LNCAP (cell line): ENCODE results near the gene TRMT112.

Experiments used
- TF ChIP-seq, protein P1 (sequence below): fragments of 450-650 bp; IDR thresholded peaks from 2 replicates; pipeline ENCODE4 v1.5.1; 2017; ENCODE audit warnings: mild to moderate bottlenecking

TRMT112 gene

DNA sequence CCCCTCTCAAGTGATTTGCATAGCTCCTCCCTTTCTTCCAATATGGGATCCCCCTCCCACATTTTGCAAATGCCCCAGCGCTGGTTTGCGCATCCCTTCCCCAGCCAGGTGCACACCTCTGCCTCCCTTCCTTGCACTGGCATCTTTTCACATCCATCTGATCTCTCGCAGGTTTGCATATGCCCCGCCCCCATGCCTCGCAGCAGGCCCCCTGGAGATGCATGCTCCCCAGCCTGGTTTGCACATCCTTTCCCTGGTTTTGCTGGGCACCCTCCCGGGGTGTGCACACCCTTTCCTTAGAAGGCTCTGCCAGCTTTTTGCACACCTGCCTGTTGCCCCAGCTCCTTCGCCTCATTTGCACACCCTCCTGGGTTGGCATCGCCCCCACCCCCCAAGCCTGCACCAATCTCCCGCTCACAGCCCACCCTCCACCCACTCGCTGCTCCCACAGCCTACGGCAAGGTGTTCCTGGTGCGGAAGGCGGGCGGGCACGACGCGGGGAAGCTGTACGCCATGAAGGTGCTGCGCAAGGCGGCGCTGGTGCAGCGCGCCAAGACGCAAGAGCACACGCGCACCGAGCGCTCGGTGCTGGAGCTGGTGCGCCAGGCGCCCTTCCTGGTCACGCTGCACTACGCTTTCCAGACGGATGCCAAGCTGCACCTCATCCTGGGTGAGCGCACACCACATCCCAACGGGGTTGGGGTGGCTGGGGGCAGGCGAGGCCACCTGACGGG is 42.5 kb upstream of the TRMT112 start:
- TF ChIP-seq, protein P1, sequence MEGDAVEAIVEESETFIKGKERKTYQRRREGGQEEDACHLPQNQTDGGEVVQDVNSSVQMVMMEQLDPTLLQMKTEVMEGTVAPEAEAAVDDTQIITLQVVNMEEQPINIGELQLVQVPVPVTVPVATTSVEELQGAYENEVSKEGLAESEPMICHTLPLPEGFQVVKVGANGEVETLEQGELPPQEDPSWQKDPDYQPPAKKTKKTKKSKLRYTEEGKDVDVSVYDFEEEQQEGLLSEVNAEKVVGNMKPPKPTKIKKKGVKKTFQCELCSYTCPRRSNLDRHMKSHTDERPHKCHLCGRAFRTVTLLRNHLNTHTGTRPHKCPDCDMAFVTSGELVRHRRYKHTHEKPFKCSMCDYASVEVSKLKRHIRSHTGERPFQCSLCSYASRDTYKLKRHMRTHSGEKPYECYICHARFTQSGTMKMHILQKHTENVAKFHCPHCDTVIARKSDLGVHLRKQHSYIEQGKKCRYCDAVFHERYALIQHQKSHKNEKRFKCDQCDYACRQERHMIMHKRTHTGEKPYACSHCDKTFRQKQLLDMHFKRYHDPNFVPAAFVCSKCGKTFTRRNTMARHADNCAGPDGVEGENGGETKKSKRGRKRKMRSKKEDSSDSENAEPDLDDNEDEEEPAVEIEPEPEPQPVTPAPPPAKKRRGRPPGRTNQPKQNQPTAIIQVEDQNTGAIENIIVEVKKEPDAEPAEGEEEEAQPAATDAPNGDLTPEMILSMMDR: peak; percentile 59

DNA sequence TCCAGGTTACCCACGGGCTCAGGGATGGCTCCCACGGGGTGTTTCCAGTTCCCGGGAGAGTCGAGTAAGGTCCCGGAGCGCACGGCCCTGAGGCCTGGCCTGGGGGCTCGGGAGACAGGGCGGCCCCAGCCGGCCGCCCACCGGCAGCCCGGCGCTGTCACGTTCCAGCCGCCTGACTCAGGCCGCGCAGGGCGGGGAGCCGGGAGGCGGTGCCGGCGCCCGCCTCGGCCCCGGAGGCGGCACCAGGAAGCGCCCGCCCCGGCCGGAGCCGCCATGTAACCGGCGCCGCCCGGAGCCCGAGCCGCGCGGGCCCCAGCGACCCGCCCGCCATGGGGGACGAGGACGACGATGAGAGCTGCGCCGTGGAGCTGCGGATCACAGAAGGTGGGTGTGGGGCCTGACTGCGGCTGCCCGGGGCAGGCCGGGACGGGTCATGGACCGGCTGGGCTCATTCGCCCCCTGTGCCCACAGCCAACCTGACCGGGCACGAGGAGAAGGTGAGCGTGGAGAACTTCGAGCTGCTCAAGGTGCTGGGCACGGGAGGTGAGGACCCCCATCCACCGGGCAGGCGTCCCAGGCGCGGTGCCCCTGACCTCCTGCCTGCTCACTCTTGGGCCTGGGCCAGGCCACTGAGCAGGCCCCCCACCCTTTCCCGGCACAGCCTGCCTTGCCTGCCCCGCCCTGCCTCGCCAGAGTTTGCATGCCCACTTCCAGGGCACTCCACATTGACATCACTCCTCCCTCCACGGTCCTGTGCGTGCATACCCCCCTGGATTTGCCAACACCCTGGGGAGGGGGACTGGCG is 41.8 kb upstream of the TRMT112 start, which contains the start of gene RPS6KA4:
RPS6KA4 (plus strand) TSS at position 256 of the 805 bp plus-strand sequence; CDS start at position 330, 74 bp downstream.
- TF ChIP-seq, protein P1: no peak

DNA sequence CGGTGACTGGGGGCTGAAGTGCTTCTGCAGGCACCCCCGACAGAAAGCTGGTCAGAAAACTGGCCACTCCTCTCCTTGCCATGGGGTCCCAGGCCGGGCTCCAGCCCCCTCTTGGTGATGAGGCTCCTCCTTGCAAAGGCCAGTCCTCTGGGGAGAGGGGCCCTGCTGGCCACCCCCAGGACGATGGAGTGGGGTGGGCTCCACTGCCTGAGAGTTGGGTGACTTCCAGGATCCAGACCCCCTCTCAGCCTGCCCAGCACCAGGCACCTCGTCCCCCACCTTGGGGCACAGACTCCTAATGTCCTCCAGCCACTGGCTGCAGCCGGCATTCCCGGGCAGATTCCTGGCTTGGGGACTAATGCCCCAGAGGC is 41.2 kb upstream of the TRMT112 start:
- TF ChIP-seq, protein P1: no peak

DNA sequence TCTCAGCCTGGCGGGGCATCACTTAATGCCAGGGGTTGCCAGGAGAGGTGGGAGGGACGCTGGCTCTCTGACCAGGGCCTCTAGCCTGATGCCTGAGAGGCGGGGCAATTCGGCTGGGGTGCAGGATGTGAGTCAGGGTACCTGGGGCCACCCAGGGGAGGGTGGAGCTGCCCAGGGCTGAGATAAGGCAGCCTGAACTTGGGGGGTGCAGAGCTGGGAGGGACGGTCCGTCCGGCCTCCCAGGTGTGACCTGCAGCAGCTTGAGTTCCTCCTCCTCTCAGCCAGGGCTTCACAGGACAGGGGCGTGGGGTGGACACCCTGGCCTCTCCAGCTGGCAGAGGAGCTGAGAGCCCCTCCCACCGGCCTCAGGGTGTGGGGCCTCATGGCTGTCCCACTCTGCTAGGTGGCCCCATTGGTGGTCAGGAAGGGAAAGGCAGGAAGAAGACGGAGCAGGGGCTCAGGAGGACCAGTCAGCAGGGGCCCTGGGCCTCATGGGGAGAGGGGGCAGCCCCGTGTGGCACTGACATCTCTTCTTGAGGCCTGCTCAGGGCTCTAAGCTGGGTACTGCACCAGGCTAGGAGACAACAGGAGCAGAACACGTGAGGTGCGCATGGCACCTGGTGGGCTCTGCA is 40.7 kb upstream of the TRMT112 start:
- TF ChIP-seq, protein P1: no peak

DNA sequence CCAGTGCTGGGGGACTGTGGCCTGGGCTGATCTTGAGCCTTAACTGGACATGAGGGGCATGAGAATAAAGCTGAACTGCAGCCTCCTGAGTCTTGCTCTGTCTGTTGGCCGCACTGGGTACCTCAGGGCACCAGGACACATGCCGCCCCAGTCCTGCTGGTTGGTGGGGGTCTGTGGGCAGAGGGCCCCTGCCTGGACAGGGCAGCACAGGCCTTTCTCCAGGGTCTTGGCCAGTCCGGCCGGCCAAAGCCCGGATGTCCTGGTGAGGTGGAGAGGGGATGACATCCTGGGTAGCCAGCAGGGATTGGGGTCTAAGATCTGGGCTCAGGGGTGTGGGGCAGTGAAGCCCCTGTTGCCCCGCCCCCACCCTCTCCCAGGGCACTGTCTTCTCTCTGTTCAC is 40.1 kb upstream of the TRMT112 start:
- TF ChIP-seq, protein P1: no peak

DNA sequence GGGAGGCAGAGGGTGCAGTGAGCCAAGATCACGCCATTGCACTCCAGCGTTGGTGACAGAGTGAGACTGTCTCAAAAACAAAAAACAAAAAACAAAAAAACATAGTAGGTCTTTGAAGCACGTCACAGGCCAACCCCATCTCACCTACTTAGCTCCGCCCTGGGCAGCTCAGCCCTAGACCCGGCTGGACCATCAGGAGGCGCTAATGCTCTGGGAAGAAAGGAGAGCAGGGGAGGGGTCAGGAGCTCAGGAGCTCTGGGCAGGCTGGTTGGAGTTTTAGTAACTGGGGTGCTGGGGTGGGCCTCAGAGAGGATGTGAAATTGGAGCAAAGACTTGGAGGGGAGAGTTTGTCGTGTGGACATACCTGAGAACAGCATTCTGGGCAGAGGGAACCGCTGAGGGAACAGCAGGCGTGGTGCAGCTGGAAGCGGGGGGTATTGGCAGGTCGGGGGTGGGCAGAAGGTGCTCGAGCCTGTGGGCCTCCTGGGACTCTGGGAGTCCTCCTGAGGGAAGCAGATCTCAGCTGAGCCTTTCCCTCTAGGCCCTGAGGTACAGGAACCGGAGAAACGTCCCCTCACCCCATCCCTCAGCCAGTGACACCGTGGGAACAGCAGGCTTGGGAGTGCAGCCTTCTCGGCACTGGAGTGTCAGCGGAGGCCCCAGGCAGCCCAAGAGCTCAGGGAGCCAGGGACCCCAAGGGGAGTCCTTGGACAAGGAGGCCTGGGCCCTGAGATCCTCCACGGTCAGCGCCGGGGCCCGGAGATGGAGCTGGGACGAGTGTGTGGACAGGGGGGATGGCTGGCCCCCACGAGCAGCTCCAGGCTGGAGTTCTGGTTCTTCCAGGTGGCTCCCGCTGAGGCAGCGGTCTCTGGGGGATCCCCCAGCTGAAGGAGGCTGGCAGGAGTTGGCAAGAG is 39.4 kb upstream of the TRMT112 start:
- TF ChIP-seq, protein P1: peak; percentile 79
